ENCODE data around the gene FUBP1.

FUBP1 gene

GRCh38 chr1:77906624-77907023, 72.2 kb downstream of the FUBP1 start:
- H3K9me3 ChIP-seq (ENCODE audit: severe bottlenecking), result no peaks in the 10 kb centered on the region
- no peak for ATAC-seq (ENCODE audit: low read depth)

GRCh38 chr1:77906019-77906545, 72.8 kb downstream of the FUBP1 start:
- Histone ChIP-seq H3K4me1 (ENCODE audit: insufficient read depth, poor library complexity, severe bottlenecking) (no peaks in the 10 kb centered on the region), H3K27me3 (ENCODE audit: insufficient read depth, poor library complexity, severe bottlenecking) (no peaks in the 10 kb centered on the region), H3K36me3 (ENCODE audit: low read depth) (no peaks in the 10 kb centered on the region), H3K9me3 (ENCODE audit: severe bottlenecking) (no peaks in the 10 kb centered on the region), H3K27ac (ENCODE audit: poor library complexity, severe bottlenecking) (no peak overlapping the region), H3K4me3 (ENCODE audit: severe bottlenecking) (no peak overlapping the region)
- no peak for TF ChIP-seq CTCF (IDR thresholded peaks at IDR 0.05; ENCODE audit: poor library complexity, severe bottlenecking)
- ATAC-seq (ENCODE audit: low read depth) (no peak), DNase-seq (ENCODE audit: low spot score) (no peak)

More at GRCh38 chr1:77906624-77907023, 72.2 kb downstream of the FUBP1 start:
- no peak overlapping the region for H3K4me3 ChIP-seq (ENCODE audit: severe bottlenecking)
- no peaks in the 10 kb centered on the region for H3K36me3 ChIP-seq (ENCODE audit: low read depth)
- TF ChIP-seq CTCF (IDR thresholded peaks at IDR 0.05; ENCODE audit: poor library complexity, severe bottlenecking), result no peak
- H3K27ac ChIP-seq (ENCODE audit: poor library complexity, severe bottlenecking), result no peak overlapping the region
- no peaks in the 10 kb centered on the region for H3K4me1 ChIP-seq (ENCODE audit: insufficient read depth, poor library complexity, severe bottlenecking)
- DNase-seq (ENCODE audit: low spot score), result no peak
- no peaks in the 10 kb centered on the region for H3K27me3 ChIP-seq (ENCODE audit: insufficient read depth, poor library complexity, severe bottlenecking)

GRCh38 chr1:77905603-77906002, 73.3 kb downstream of the FUBP1 start:
- Histone ChIP-seq H3K4me1 (ENCODE audit: insufficient read depth, poor library complexity, severe bottlenecking) (no peaks in the 10 kb centered on the region), H3K27ac (ENCODE audit: poor library complexity, severe bottlenecking) (no peak overlapping the region), H3K9me3 (ENCODE audit: severe bottlenecking) (no peaks in the 10 kb centered on the region), H3K36me3 (ENCODE audit: low read depth) (no peaks in the 10 kb centered on the region), H3K4me3 (ENCODE audit: severe bottlenecking) (no peak overlapping the region), H3K27me3 (ENCODE audit: insufficient read depth, poor library complexity, severe bottlenecking) (no peaks in the 10 kb centered on the region)
- no peak for TF ChIP-seq CTCF (IDR thresholded peaks at IDR 0.05; ENCODE audit: poor library complexity, severe bottlenecking)
- ATAC-seq (ENCODE audit: low read depth) (no peak), DNase-seq (ENCODE audit: low spot score) (no peak)

- Histone ChIP-seq H3K9me3 (ENCODE audit: severe bottlenecking) (no peaks in the 10 kb centered on the region), H3K27me3 (ENCODE audit: insufficient read depth, poor library complexity, severe bottlenecking) (no peaks in the 10 kb centered on the region), H3K4me3 (ENCODE audit: severe bottlenecking) (no peak overlapping the region), H3K27ac (ENCODE audit: poor library complexity, severe bottlenecking) (no peak overlapping the region), H3K36me3 (ENCODE audit: low read depth) (no peaks in the 10 kb centered on the region), H3K4me1 (ENCODE audit: insufficient read depth, poor library complexity, severe bottlenecking) (peaks cover 3% of the 10 kb centered on the region)
- peak; percentile 91 for TF ChIP-seq CTCF (IDR thresholded peaks at IDR 0.05; ENCODE audit: poor library complexity, severe bottlenecking)
- DNase-seq (ENCODE audit: low spot score), result no peak
- peak; percentile 78 for ATAC-seq (ENCODE audit: low read depth)
Measured at GRCh38 chr1:77900687-77901293, 78.1 kb downstream of the FUBP1 start.

- DNase-seq (ENCODE audit: low spot score) (no peak), ATAC-seq (ENCODE audit: low read depth) (no peak)
- no peaks in the 10 kb centered on the region for H3K27me3 ChIP-seq (ENCODE audit: insufficient read depth, poor library complexity, severe bottlenecking)
- no peak overlapping the region for H3K27ac ChIP-seq (ENCODE audit: poor library complexity, severe bottlenecking)
- H3K36me3 ChIP-seq (ENCODE audit: low read depth), result no peaks in the 10 kb centered on the region
- H3K9me3 ChIP-seq (ENCODE audit: severe bottlenecking), result no peaks in the 10 kb centered on the region
- no peak for TF ChIP-seq CTCF (IDR thresholded peaks at IDR 0.05; ENCODE audit: poor library complexity, severe bottlenecking)
- peaks cover 3% of the 10 kb centered on the region for H3K4me1 ChIP-seq (ENCODE audit: insufficient read depth, poor library complexity, severe bottlenecking)
- H3K4me3 ChIP-seq (ENCODE audit: severe bottlenecking), result no peak overlapping the region
Measured at GRCh38 chr1:77899647-77900320, 79.1 kb downstream of the FUBP1 start.

Data from RWPE2 (cell line).